ENCODE measurements around the gene EPHB1.
"Not testable (repeated sequence)": the region's sequence is repeated elsewhere in the genome, so short reads cannot be mapped to it uniquely, and the experiment has no call there.

Gene EPHB1

GRCh38 chr3:135013206-135013605 is 218.1 kb downstream of the EPHB1 start:
- H3K9me3 ChIP-seq (ENCODE audit: control insufficient read depth, low read length): no peaks in the 10 kb centered on the region
- no peak overlapping the region for H3K9ac ChIP-seq (ENCODE audit: low read length)
- no peaks in the 10 kb centered on the region for H3K4me1 ChIP-seq (ENCODE audit: control insufficient read depth, insufficient read depth, low read length)
- H3K36me3 ChIP-seq (ENCODE audit: control insufficient read depth, insufficient read depth, low read length, severe bottlenecking): no peaks in the 10 kb centered on the region
- H3K27me3 ChIP-seq (replicated peaks; ENCODE audit: control insufficient read depth, insufficient read depth, low read length): no peaks in the 10 kb centered on the region
- DNase-seq (ENCODE audit: low read depth): no peak
- no peak overlapping the region for H3K4me3 ChIP-seq (ENCODE audit: low read length)

GRCh38 chr3:135014566-135014965 is 219.5 kb downstream of the EPHB1 start:
- no peaks in the 10 kb centered on the region for H3K27me3 ChIP-seq (replicated peaks; ENCODE audit: control insufficient read depth, insufficient read depth, low read length)
- H3K9ac ChIP-seq (ENCODE audit: low read length): no peak overlapping the region
- H3K36me3 ChIP-seq (ENCODE audit: control insufficient read depth, insufficient read depth, low read length, severe bottlenecking): no peaks in the 10 kb centered on the region
- H3K4me1 ChIP-seq (ENCODE audit: control insufficient read depth, insufficient read depth, low read length): no peaks in the 10 kb centered on the region
- no peaks in the 10 kb centered on the region for H3K9me3 ChIP-seq (ENCODE audit: control insufficient read depth, low read length)
- H3K4me3 ChIP-seq (ENCODE audit: low read length): no peak overlapping the region
- no peak for DNase-seq (ENCODE audit: low read depth)

GRCh38 chr3:135017003-135017893 is 222.2 kb downstream of the EPHB1 start:
- H3K4me1 ChIP-seq (ENCODE audit: control insufficient read depth, insufficient read depth, low read length): no peaks in the 10 kb centered on the region
- H3K9me3 ChIP-seq (ENCODE audit: control insufficient read depth, low read length): no peaks in the 10 kb centered on the region
- no peak overlapping the region for H3K4me3 ChIP-seq (ENCODE audit: low read length)
- H3K36me3 ChIP-seq (ENCODE audit: control insufficient read depth, insufficient read depth, low read length, severe bottlenecking): no peaks in the 10 kb centered on the region
- H3K27me3 ChIP-seq (replicated peaks; ENCODE audit: control insufficient read depth, insufficient read depth, low read length): no peaks in the 10 kb centered on the region
- no peak overlapping the region for H3K9ac ChIP-seq (ENCODE audit: low read length)
- DNase-seq (ENCODE audit: low read depth): no peak

- Histone ChIP-seq H3K9ac (ENCODE audit: low read length) (no peak overlapping the region), H3K4me3 (ENCODE audit: low read length) (no peak overlapping the region), H3K27me3 (replicated peaks; ENCODE audit: control insufficient read depth, insufficient read depth, low read length) (no peaks in the 10 kb centered on the region), H3K36me3 (ENCODE audit: control insufficient read depth, insufficient read depth, low read length, severe bottlenecking) (no peaks in the 10 kb centered on the region), H3K9me3 (ENCODE audit: control insufficient read depth, low read length) (no peaks in the 10 kb centered on the region), H3K4me1 (ENCODE audit: control insufficient read depth, insufficient read depth, low read length) (no peaks in the 10 kb centered on the region)
- DNase-seq (ENCODE audit: low read depth): no peak
Measured at GRCh38 chr3:135018149-135018923, 223.3 kb downstream of the EPHB1 start.

- H3K4me1 ChIP-seq (ENCODE audit: control insufficient read depth, insufficient read depth, low read length): no peaks in the 10 kb centered on the region
- DNase-seq (ENCODE audit: low read depth): no peak
Measured at GRCh38 chr3:135020181-135020580, 225.1 kb downstream of the EPHB1 start.

GRCh38 chr3:135023996-135024658 is 229.1 kb downstream of the EPHB1 start:
- H3K27me3 ChIP-seq (replicated peaks; ENCODE audit: control insufficient read depth, insufficient read depth, low read length): no peaks in the 10 kb centered on the region
- no peak overlapping the region for H3K4me3 ChIP-seq (ENCODE audit: low read length)
- H3K4me1 ChIP-seq (ENCODE audit: control insufficient read depth, insufficient read depth, low read length): no peaks in the 10 kb centered on the region
- H3K36me3 ChIP-seq (ENCODE audit: control insufficient read depth, insufficient read depth, low read length, severe bottlenecking): no peaks in the 10 kb centered on the region
- no peak overlapping the region for H3K9ac ChIP-seq (ENCODE audit: low read length)
- no peaks in the 10 kb centered on the region for H3K9me3 ChIP-seq (ENCODE audit: control insufficient read depth, low read length)
- no peak for DNase-seq (ENCODE audit: low read depth)

More at GRCh38 chr3:135020181-135020580, 225.1 kb downstream of the EPHB1 start:
- Histone ChIP-seq H3K27me3 (replicated peaks; ENCODE audit: control insufficient read depth, insufficient read depth, low read length) (no peaks in the 10 kb centered on the region), H3K9me3 (ENCODE audit: control insufficient read depth, low read length) (no peaks in the 10 kb centered on the region), H3K36me3 (ENCODE audit: control insufficient read depth, insufficient read depth, low read length, severe bottlenecking) (no peaks in the 10 kb centered on the region), H3K9ac (ENCODE audit: low read length) (no peak overlapping the region), H3K4me3 (ENCODE audit: low read length) (no peak overlapping the region)

- not testable (repeated sequence) for DNase-seq (ENCODE audit: low read depth); H3K27me3 ChIP-seq (replicated peaks; ENCODE audit: control insufficient read depth, insufficient read depth, low read length)
- peak overlapping the region; percentile 41 for H3K4me3 ChIP-seq (ENCODE audit: low read length)
Measured at GRCh38 chr3:135030768-135031615, 235.9 kb downstream of the EPHB1 start.

GRCh38 chr3:135033737-135034136 is 238.7 kb downstream of the EPHB1 start:
- Histone ChIP-seq H3K4me3 (ENCODE audit: low read length) (no peak overlapping the region), H3K9ac (ENCODE audit: low read length) (no peak overlapping the region), H3K36me3 (ENCODE audit: control insufficient read depth, insufficient read depth, low read length, severe bottlenecking) (no peaks in the 10 kb centered on the region), H3K27me3 (replicated peaks; ENCODE audit: control insufficient read depth, insufficient read depth, low read length) (no peaks in the 10 kb centered on the region), H3K4me1 (ENCODE audit: control insufficient read depth, insufficient read depth, low read length) (peaks cover 4% of the 10 kb centered on the region), H3K9me3 (ENCODE audit: control insufficient read depth, low read length) (no peaks in the 10 kb centered on the region)
- no peak for DNase-seq (ENCODE audit: low read depth)

More at GRCh38 chr3:135030768-135031615, 235.9 kb downstream of the EPHB1 start:
- H3K9ac ChIP-seq (ENCODE audit: low read length); H3K36me3 ChIP-seq (ENCODE audit: control insufficient read depth, insufficient read depth, low read length, severe bottlenecking); H3K9me3 ChIP-seq (ENCODE audit: control insufficient read depth, low read length); H3K4me1 ChIP-seq (ENCODE audit: control insufficient read depth, insufficient read depth, low read length): not testable (repeated sequence)

GRCh38 chr3:135034291-135034768 is 239.3 kb downstream of the EPHB1 start:
- H3K4me3 ChIP-seq (ENCODE audit: low read length): no peak overlapping the region
- no peak overlapping the region for H3K9ac ChIP-seq (ENCODE audit: low read length)
- H3K9me3 ChIP-seq (ENCODE audit: control insufficient read depth, low read length): no peaks in the 10 kb centered on the region
- H3K27me3 ChIP-seq (replicated peaks; ENCODE audit: control insufficient read depth, insufficient read depth, low read length): no peaks in the 10 kb centered on the region
- H3K4me1 ChIP-seq (ENCODE audit: control insufficient read depth, insufficient read depth, low read length): peaks cover 4% of the 10 kb centered on the region
- H3K36me3 ChIP-seq (ENCODE audit: control insufficient read depth, insufficient read depth, low read length, severe bottlenecking): no peaks in the 10 kb centered on the region
- DNase-seq (ENCODE audit: low read depth): no peak

- no peak for DNase-seq (ENCODE audit: low read depth)
- H3K36me3 ChIP-seq (ENCODE audit: control insufficient read depth, insufficient read depth, low read length, severe bottlenecking): no peaks in the 10 kb centered on the region
- peaks cover 4% of the 10 kb centered on the region for H3K4me1 ChIP-seq (ENCODE audit: control insufficient read depth, insufficient read depth, low read length)
Measured at GRCh38 chr3:135034891-135035440, 239.9 kb downstream of the EPHB1 start.

More at GRCh38 chr3:135034891-135035440, 239.9 kb downstream of the EPHB1 start:
- Histone ChIP-seq H3K9me3 (ENCODE audit: control insufficient read depth, low read length) (no peaks in the 10 kb centered on the region), H3K4me3 (ENCODE audit: low read length) (no peak overlapping the region), H3K9ac (ENCODE audit: low read length) (no peak overlapping the region), H3K27me3 (replicated peaks; ENCODE audit: control insufficient read depth, insufficient read depth, low read length) (no peaks in the 10 kb centered on the region)

Measured in adipocyte (in vitro differentiated cells).